Superior temporal gyrus (tissue), 1 donor: ENCODE results near the gene MASP1.
"Not testable (repeated sequence)": the region's sequence is repeated elsewhere in the genome, so short reads cannot be mapped to it uniquely, and the experiment has no call there.

Source experiments
- DNase-seq: peaks from one replicate; pipeline ENCODE4 v3.0.0-alpha.2; 2016; ENCODE audit errors: extremely low spot score

Gene MASP1

DNA sequence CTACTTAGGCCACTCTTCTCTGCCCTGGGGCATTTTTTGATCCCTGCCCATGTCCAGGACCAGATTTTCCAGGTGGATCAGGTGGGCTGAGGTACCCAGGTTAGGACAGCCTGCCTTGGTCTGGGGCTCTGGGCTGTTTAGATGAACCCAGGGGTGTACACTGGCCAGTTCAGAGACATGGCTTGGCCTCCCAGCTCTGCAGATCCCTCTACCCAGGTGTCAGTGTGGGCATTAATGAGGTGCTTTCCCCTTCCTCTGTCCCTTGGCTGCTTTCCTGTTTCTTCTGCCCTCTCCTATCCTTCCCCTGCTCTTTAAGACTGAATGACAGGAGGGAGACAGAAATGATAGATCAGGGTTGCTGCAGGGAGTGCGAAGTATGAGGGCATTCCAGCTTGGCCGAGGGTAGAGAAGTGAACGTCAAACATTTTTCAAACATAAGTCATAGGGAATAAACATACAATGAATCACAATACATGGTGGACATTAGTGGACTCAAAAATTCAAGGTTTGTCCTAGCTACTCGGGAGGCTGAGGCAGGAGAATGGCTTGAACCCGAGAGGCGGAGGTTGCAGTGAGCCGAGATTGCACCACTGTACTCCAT, 63.8 kb downstream of the MASP1 start:
- DNase-seq = no peak

DNA sequence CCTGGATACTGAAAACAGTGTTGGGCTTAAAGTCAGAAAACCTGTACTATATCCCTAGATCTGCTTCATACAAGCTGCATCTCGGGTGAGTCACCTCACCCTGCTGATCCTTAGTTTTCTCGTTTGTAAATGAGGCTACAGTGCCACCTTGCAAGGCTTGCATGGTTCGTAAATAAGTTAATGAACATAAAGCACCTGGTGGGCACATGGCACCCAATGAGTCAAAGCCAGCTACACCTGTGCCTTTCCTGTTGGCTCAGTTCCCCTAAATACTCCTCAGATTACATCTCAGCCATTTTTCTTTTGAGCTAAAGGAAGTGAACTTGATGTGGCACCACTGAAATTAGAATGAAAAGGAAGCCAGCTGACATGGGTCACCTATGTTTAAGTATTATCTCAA, 67.7 kb downstream of the MASP1 start:
- no peak for DNase-seq

DNA sequence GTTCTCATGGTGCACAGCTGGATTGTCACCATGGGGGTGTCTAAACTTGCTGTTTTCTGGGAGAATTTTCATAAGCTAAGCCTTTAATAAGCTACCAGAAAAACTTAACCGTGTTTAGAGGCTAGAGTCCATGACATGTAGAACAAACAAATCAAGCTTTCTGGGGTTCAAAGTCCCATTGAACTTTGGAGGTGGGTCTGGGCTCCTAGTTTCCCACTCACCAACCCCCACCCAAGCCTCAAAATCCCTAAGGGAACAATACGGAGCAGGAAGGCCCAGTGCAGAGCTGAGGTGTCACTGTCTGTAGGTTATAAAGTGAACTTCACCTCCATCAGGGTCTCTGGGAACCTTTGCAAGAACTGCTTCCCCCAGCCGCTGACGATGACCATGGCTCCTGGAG, 68.7 kb downstream of the MASP1 start:
- DNase-seq = no peak

DNA sequence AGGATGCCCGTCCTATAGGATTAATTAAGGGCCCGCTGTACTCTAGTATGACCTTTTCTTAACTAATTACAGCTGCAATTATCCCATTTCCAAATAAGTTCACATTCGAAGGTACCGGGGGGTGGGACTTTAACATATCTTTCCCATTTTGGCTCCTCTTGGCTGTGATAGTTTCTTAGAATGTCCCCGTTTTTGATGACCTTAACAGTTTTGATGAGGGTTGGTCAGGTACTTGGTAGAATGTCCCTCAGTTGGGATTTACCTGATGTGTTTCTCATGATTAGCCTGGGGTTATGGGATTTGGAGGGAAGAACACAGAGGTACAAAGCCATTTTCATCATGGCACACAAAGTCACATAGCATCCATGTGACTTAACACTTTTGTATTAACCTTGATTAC, 76.1 kb downstream of the MASP1 start:
- DNase-seq = no peak

DNA sequence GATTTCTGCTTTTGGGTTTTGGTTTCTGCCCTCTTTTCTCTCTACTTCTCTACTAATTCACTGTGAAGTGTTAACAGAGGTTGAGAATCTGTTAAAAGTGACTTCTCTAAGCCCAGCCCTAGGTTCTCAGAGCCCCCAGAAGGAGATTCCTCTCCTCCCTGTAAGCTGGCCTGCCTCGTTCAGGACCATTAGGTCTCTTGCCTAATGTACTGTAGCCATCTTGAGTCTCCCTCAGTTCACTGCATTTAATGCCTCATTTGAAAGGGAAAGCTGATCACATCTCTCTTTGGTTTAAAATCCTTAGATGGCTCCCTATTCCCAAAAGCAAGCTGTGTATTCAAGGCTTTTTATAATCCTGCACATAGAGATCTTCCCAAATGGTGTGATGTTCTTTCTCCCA, 77.9 kb downstream of the MASP1 start:
- no peak for DNase-seq

DNA sequence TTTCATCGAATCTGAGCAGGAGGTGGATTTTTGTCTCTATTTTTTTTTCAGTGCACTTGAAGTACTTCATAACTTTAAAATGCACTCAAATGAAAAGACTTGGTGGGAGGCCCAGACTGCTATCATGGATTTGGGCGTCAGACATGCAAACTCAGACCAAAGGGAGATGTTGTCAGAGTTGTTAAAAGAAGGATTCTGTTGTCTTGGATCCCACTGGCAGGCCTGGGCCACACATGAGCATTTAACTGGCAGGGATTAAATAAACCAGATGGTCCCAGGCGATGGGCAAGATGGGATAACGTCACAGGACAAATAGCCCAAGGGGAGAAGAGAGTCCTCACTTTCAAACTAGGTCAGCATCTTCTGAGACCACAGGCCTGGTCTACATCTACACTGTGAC, 78.8 kb downstream of the MASP1 start:
- DNase-seq = no peak

DNA sequence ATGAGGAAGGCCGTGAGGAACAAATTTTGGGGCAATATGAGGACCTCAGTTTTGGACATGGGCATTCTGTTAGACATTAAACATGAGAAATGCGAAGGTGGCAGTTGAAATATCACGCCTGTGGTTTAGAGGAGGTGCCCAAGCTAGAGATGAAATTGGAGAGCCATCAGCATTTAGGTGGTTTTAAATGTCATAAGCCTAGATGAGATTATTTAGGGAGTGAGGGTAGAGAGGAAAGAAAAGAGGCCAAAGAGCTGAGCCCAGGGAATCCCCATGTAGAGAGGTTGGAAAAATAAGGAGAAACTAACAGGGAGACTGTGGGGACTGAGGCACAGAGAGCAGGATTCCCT, 79.4 kb downstream of the MASP1 start:
- no peak for DNase-seq

DNA sequence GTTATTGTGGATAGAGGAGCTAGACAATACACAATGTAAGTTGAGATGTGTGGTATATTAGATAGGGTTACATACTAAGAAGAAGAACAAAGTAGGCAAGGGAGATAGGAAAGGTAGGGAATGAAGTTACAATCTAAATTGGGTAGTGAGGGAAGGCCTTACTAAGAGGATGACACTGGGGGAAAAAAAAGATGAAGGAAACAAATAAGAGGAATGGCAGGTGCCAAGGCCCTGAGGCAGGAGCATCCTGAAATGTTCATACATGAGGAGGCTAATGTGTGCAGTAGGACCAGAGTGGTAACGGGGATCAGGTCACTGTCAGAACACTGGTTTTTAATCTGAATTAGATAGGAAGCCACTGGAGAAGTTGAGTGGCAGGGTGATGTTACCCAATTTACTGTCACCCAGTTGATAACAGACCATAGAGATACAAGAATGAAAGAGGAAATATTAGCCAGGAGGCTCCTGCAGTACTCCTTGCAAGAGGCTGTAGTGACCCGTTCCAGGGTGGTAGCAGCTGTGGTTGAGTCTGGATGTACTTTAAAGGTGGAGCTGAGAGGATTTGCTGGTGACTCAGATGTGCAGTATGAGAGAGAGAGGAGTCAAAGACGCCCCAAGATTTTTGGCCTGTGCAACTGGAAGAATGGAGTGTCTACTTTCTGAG, 79.9 kb downstream of the MASP1 start:
- no peak for DNase-seq

DNA sequence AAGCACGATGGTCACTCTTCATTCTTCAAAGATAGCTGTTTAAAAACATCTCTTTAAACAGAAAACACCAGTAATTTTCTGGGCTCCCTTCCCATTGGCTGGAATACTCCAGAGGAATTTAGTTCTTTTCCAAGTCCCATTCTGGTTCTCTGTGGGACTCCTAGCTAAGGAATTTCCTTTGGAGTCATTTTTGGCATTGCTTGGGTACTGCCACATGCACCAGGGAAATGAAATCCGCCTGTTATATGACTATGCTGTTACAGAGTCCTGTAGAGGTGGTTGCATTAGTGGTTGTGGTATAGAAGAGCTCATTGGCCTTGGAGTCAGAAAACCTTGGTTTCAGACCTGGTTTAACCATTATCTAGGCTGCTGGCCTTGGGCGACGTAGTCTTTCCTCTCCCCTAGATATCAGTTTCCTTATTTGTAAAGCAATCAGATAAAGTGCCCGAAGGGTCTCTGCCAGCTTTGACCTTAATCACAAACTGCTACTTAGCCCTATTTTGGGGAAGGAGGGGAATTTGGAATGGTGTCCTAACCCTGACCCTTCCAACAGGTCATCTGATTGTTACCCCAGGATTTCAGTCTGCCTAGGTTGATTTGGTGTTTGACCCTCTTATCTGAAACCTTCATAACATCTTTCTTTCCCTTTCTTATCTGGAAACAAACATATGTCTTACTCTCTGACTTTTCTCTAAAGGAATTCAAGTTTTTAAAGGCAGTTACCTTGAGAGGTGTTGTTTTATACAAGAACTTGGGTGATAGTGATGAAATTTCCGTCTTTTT, 80.8 kb downstream of the MASP1 start:
- peak; percentile 45 for DNase-seq

DNA sequence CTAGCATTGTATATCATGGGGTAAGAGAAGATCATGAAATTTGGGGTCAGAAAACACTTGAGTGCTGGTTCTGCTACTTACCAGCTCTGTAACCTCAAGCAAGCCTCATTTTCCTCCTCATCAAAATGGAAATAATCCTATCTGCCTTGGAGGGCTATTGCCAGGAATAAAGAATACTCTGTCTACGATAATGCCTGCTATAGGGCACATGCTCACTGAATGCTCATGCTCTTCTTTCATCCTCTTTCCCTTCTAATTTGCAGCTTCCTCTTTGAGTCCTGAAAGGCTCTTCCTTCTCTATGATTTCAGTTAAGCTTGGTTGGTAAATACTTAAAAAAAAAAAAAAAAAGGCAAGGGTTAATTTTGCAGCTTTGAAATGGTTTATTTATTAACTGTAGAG, 81.4 kb downstream of the MASP1 start:
- no peak for DNase-seq

DNA sequence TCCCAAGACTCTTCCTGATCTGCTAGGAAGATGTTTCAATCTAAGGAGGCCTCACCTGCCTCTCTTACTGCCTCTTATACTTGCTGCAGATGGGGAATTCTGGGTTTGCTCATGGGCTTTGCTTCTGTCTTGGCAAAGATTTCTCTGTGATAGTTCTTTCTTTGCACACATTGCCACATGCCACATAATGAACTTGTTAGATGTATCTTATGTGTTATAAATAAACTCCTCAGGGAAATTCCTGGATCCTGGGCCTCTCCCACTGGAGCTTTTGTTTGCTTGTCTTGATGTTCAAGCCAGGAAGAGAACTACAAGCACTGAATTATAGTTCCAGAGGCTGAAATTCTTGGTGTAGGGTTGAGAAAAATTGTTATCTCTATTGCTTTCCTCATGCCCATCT, 82.0 kb downstream of the MASP1 start:
- DNase-seq = peak; percentile 45

DNA sequence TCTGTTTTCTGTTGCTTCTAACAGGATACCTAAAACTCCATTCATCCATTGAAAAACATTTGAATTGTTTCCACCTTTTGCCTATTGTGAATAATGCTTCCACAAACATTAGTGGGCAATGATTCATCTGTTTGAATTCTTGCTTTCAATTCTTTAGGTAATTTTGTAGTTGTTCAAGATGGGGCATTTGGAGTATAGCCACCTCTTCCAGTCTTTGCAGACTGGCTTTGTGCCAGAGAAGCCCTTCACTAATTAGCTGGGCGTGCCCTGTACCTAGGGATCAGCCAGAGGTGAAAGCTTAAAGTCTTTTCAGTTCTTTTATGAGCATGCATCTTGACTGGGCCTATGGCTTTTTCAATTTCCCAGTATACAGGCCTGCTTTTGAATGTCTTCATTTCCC, 83.4 kb downstream of the MASP1 start:
- DNase-seq = no peak

DNA sequence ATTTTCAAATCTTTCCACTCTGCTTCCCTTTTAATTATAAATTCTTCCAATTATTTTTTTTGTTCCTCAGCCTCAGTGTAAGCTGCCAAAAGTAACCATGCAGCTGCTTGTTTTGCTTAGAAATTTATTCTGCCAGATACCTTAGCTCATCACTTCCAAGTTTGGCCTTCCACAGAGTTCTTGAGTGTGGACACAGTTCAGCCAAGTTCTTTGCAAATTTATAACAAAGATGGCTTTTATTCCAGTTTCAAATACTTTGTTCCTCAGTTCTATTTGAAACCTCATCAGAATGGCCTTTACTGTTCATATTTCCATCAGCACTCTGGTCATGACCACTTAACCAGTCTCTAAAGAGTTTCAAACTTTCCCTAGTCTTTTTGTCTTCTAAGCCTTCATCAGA, 83.9 kb downstream of the MASP1 start:
- peak; percentile 50 for DNase-seq

DNA sequence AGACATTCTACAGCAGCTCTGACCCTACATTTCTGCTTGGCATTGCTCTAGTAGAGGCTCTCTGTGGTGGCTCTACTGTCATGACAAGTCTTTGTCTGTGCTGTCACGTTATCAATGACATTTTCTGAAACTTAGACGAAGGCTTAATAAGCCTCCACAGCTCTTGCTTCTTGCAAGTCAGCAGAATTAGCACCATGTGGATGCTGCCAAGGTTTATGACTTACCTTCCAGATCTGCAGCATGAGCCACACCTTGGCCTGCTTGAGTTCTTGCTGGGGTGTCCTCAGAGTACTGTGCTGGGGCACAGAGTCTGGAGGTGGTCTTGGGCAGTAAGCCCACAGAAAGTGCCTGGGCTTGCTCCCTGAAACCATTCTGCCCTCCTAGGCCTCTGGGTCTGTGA, 84.5 kb downstream of the MASP1 start:
- DNase-seq = no peak

DNA sequence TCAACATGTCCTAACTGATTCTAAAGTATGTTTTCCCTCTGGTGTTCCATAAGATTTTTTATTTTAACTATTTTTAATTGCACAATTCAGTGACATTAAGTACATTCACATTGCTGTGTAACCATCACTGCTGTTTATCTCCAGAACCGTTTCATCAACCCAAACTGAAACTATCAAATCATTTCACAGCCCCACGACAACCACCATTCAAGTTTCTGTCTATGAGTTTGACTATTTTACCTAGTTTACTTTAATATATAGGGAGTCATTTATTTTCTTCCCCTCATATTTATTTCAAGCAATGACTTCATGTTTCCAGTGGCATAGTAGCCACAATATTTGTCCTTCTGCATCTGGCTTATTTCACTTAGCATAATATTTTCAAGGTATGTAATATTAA, 85.9 kb downstream of the MASP1 start:
- DNase-seq = no peak

DNA sequence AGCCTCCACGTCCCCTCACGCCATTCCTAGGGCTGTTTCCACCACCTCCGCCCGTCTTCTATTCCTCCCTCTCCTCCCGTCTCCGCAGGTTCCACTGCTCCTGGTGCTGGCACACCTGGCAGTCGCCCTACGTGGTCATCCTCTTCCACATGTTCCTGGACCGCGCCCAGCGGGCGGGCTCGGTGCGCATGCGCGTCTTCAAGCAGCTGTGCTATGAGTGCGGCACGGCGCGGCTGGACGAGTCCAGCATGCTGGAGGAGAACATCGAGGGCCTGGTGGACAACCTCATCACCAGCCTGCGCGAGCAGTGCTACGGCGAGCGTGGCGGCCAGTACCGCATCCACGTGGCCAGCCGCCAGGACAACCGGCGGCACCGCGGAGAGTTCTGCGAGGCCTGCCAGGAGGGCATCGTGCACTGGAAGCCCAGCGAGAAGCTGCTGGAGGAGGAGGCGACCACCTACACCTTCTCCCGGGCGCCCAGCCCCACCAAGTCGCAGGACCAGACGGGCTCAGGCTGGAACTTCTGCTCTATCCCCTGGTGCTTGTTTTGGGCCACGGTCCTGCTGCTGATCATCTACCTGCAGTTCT, 92.0 kb downstream of the MASP1 start:
- DNase-seq = not testable (repeated sequence)

DNA sequence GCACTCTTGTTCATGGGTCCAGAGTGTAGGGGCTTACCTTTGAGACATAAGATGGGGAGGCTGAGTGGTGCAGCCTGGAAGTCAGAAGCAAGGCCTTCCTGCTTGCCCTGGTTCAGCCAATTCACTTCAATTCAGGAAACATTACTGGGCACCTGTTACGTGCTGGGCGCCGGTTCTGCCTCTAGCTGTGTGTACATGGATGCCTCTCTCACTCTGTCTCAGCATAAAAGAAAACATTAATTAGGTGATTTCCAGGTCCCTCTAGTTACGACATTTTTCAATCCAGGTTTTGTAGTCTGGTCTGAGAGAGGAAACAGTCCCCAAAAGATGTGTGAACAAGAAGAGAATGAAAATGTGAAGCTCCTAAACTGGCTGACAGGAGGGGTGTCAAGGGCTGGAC, 93.0 kb downstream of the MASP1 start:
- no peak for DNase-seq

DNA sequence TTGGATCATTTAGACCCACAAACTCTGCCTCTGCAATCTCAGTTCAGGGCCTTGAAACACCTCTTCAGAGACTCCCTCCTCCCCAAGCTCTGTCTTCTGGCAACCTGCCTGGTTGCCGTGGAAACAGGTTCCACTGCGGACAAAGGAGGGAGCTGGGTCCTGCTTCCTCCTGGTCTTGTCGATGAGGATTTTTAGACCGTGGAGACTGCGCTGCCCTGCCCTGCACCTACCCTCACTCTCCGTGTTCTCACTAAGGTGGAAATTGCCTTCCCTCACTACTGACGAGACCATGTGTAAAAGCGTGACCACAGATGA, 94.2 kb downstream of the MASP1 start, which contains the start of gene RTP1:
RTP1 (plus strand) TSS at position 152 of the 315 bp plus-strand sequence; CDS start at position 182, 30 bp downstream.
- no peak for DNase-seq

DNA sequence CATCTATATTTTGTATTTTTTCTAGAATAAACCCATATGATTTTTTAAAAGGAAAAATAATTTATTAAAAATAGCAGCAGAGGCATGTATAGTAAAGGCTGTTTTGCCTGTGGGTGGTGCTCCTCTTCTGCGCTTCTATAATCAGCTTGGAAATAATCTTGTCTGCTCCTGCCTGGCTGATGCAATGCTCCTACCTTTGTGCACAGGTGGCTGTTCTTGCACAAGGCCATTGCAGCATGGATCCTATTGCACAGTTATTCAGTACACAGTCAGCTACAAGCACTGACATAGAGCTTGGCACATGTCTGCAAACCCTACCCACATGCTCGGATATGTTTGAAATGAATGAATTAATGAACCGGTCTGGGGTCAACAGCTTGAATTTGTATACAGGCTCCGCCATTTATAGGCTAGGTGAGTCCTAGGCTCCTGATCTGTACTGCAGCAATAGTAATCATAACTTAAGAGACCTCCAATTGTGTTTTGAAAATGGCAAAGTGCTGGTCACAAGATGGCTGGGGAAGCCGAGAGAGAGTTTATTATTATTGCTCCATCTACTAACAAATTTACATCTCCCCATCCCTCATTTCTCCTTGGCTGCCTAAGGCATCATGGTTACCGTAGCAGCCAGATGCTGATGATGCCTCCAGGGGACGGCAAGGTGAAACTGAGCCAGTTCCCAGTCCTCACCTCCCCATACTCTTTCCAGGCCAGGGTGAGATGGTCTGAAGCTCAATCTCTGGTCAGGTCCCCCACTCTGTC, 94.8 kb downstream of the MASP1 start:
- no peak for DNase-seq

DNA sequence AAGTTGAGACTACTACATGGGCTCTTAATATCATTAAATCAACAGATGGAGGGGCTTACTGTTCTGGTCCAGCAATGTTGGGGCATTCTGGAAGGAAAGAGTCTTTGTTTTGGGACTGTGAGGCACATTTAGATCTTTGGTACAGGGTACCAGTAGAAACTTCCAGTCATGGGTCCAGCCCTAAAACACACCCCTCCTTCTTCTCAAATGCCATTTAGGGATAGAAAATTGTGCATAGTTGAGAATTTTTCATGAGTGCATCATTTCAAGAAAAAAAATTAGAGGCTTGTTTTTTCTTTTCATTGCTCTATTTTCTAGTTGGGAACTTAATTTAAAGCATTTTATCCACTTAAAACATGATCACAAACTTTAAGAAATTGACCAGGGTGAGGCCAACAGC, 98.4 kb downstream of the MASP1 start:
- DNase-seq = no peak

DNA sequence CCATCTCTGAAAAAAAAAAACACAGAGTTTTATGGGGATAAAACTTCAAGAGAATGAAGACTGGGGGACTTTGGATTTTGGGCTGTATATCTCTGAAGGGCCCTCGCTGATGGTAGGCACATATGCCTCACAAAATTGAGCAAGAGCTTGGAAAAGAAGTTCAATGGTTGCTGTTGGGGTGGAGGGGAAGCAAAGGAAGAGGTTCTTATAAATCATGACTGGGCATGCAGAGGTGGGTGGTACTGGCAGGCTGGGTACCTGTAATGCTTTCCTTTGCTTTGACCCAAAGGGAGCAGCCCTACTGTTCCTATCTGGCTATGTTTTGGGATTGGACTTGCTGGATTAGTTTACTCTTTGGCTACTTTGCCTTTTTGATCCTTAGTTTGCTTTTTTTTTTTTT, 100.3 kb downstream of the MASP1 start:
- no peak for DNase-seq

DNA sequence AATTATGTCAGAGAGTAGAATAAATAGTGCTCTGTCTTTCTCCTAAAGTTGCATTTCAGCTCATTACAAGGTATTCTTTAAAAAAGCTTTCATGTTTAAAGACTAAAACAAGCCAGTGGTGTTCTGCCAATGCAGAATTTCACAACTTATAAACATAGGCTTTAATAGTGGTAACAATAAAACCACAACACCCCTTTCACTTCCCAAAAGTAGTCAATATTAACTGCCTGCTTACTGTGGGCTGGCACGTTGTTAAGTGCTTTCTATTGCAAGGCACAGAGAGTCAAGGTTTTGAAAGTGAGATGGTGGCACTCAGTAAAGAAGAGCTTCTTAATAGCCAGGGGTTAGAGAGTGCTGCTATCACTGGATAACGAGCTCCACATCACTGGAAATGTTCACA, 102.6 kb downstream of the MASP1 start:
- no peak for DNase-seq
